ENCODE data around the gene PLEKHM3.

PLEKHM3 gene

GRCh38 chr2:207790898-207791297 lies 234.4 kb downstream of the PLEKHM3 start:
- no peak for DNase-seq (ENCODE audit: low read depth)

- DNase-seq (ENCODE audit: low read depth) = no peak
Measured at GRCh38 chr2:207787800-207788199, 237.5 kb downstream of the PLEKHM3 start.

- DNase-seq (ENCODE audit: low read depth) = no peak
Measured at GRCh38 chr2:207787017-207787416, 238.3 kb downstream of the PLEKHM3 start.

GRCh38 chr2:207784898-207785297 lies 240.4 kb downstream of the PLEKHM3 start:
- DNase-seq (ENCODE audit: low read depth) = no peak

- DNase-seq (ENCODE audit: low read depth) = no peak
Measured at GRCh38 chr2:207783514-207783913, 241.8 kb downstream of the PLEKHM3 start.

- DNase-seq (ENCODE audit: low read depth) = no peak
Measured at GRCh38 chr2:207782238-207783030, 242.9 kb downstream of the PLEKHM3 start.

GRCh38 chr2:207779523-207779922 lies 245.8 kb downstream of the PLEKHM3 start:
- DNase-seq (ENCODE audit: low read depth) = no peak

GRCh38 chr2:207778298-207778882 lies 246.9 kb downstream of the PLEKHM3 start:
- no peak for DNase-seq (ENCODE audit: low read depth)

- DNase-seq (ENCODE audit: low read depth) = no peak
Measured at GRCh38 chr2:207777124-207777523, 248.2 kb downstream of the PLEKHM3 start.

- no peak for DNase-seq (ENCODE audit: low read depth)
Measured at GRCh38 chr2:207775473-207775872, 249.9 kb downstream of the PLEKHM3 start.

- no peak for DNase-seq (ENCODE audit: low read depth)
Measured at GRCh38 chr2:207772844-207773205, 252.5 kb downstream of the PLEKHM3 start.

- no peak for DNase-seq (ENCODE audit: low read depth)
Measured at GRCh38 chr2:207772081-207772843, 253.1 kb downstream of the PLEKHM3 start.

GRCh38 chr2:207771421-207771820 lies 253.9 kb downstream of the PLEKHM3 start:
- DNase-seq (ENCODE audit: low read depth) = no peak

All from fibroblast of the conjunctiva (primary cell).